GM12878 (cell line): ENCODE results near the gene MILR1. TPM values are rescaled to one million over a fixed set of nuclear protein-coding genes. Genes with fewer than 3 reads are reported as not detected.
A peak's percentile ranks its signal among the peaks of the same experiment; 100 is the strongest.

Source experiments
- BHLHE40 ChIP-seq, 2 experiments: fragments of 450-650 bp in 1 of 2; IDR thresholded peaks; 2 replicates each; pipeline ENCODE4 v1.6.1; 2011 to 2017; ENCODE audit warnings: low read depth in 2 of 2, borderline replicate concordance in 1 of 2, improper control_type of control experiment in 1 of 2, low read length in 1 of 2, mild to moderate bottlenecking in 1 of 2
- FOXM1 ChIP-seq: IDR thresholded peaks from 2 replicates; pipeline ENCODE4 v1.6.1; 2012; ENCODE audit warnings: low read depth, mild to moderate bottlenecking, inconsistent platforms, low read length, moderate library complexity
- GATAD2B ChIP-seq: fragments of 450-650 bp; conservative IDR thresholded peaks from 2 replicates; pipeline ENCODE4 v1.6.1; 2017; ENCODE audit warnings: low read depth, mild to moderate bottlenecking, moderate library complexity
- IKZF1 ChIP-seq: fragments of 450-650 bp; conservative IDR thresholded peaks from 2 replicates; pipeline ENCODE4 v1.6.1; 2017; ENCODE audit warnings: antibody characterized with exemption, mild to moderate bottlenecking
- NR2C2 ChIP-seq: IDR thresholded peaks from 2 replicates; pipeline ENCODE4 v1.6.1; 2011; ENCODE audit warnings: borderline replicate concordance, low read depth; ENCODE audit not compliant: control insufficient read depth, insufficient read length
- POLR2A ChIP-seq: IDR thresholded peaks from 2 replicates; pipeline ENCODE4 v1.6.1; 2011; ENCODE audit warnings: low read depth, mild to moderate bottlenecking, low read length
- STAT3 ChIP-seq: IDR thresholded peaks from 2 replicates; pipeline ENCODE4 v1.6.1; 2011; ENCODE audit warnings: low read depth, low read length, improper control_type of control experiment
- ZZZ3 ChIP-seq: IDR thresholded peaks from 2 replicates; pipeline ENCODE4 v1.6.1; 2011; ENCODE audit warnings: low read depth; ENCODE audit not compliant: control insufficient read depth, insufficient read length
- polyA plus RNA-seq, 11 experiments: library from polyadenylated mRNA; depleted of rRNA in 4 of 11; unstranded in 6 of 11; stranded (reverse) in 5 of 11; fragments of >200 nt; fragmentation: Nextera tagmentation in 4 of 11; fragmentation: Illumina TruSeq in 1 of 11; extraction: Ambion mirVana in 4 of 11; extraction: Trizol in 1 of 11; gene quantifications; 1 replicate in 1 of 11; 2 replicates in 10 of 11; pipeline versions ENCODE4 v1.2.1 to v1.2.3, GENCODE V29; 2011 to 2016; ENCODE audit warnings: inconsistent platforms in 2 of 11, missing spikeins in 2 of 11, low read depth in 1 of 11
- total RNA-seq, 4 experiments: library from RNA; depleted of rRNA in 3 of 4; stranded (reverse); fragments of >200 nt in 3 of 4; fragmentation: Illumina TruSeq in 1 of 4; extraction: Trizol in 1 of 4; gene quantifications; 2 replicates each; pipeline versions ENCODE4 v1.2.1 to v1.2.3, GENCODE V29; 2013 to 2021
- TF ChIP-seq, protein P1 (sequence below): fragments of 450-650 bp; IDR thresholded peaks from 2 replicates; pipeline ENCODE4 v1.6.1; 2016; ENCODE audit warnings: mild to moderate bottlenecking, moderate library complexity, borderline replicate concordance
- TF ChIP-seq, protein P2 (sequence below): IDR thresholded peaks from 2 replicates; pipeline ENCODE4 v1.6.1; 2012; ENCODE audit warnings: improper control_type of control experiment, low read depth, low read length; ENCODE audit not compliant: insufficient replicate concordance
- TF ChIP-seq, protein P3 (sequence below): IDR thresholded peaks from 2 replicates; pipeline ENCODE4 v1.6.1; 2011; ENCODE audit warnings: borderline replicate concordance, low read depth, mild to moderate bottlenecking, moderate library complexity, mixed read lengths, low read length; ENCODE audit not compliant: insufficient read depth; ENCODE audit errors: extremely low read length
- TF ChIP-seq, protein P4 (sequence below): IDR thresholded peaks from 2 replicates; pipeline ENCODE4 v1.6.1; 2011; ENCODE audit warnings: low read depth, mild to moderate bottlenecking, low read length, moderate library complexity, borderline replicate concordance; ENCODE audit errors: extremely low read depth
- TF ChIP-seq, protein P5 (sequence below): fragments of 450-650 bp; formaldehyde crosslinking; IDR thresholded peaks from 2 replicates; pipeline ENCODE4 v1.5.0; 2022; ENCODE audit warnings: mild to moderate bottlenecking, missing genetic modification characterization

The MILR1 gene
- total and polyA plus RNA-seq, 10 of the 15 experiments (the other 5 are each of a cell fraction or from before 2014, with no cell fraction given) = 2.0 to 47.2 (median 17.2) TPM

DNA sequence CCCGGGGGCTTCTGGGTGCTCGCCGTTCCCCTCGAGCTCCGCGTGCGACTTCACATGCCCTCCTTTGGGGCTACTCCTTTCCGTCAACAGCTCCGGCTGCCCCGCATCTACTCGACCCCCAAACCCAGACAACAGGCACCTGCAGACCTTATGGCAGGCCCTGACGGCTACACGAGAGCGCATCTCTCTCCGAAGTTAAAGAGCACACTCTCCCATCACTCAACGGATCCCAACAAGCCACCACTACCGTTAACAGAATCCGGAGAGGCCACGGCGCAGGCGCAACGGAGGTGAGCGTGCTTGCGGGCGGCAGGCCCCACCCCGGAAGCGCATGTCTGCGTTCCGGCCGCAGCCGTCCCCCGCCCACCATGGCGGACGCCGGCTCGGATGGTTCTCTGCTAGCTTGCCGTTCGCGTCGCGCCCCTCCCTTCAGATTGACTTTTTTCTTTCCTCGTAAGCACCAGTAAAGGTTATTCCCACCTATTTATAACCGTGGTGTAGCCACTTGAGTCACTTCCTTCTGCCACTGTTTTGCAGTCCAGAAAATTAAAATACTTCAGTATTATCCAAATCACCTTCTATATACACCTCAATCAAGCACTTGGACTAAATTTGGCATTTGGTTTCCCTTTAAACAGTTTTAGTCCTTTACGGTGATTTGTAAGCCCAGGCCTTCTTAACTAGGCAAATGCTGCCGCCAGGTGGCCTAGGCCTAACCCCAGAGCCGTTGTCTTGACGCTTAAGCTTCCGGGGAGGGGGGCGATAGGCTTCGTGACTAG lies 48.1 kb downstream of the MILR1 start, which contains the start of gene POLG2 (continued):
- TF ChIP-seq, protein P1, sequence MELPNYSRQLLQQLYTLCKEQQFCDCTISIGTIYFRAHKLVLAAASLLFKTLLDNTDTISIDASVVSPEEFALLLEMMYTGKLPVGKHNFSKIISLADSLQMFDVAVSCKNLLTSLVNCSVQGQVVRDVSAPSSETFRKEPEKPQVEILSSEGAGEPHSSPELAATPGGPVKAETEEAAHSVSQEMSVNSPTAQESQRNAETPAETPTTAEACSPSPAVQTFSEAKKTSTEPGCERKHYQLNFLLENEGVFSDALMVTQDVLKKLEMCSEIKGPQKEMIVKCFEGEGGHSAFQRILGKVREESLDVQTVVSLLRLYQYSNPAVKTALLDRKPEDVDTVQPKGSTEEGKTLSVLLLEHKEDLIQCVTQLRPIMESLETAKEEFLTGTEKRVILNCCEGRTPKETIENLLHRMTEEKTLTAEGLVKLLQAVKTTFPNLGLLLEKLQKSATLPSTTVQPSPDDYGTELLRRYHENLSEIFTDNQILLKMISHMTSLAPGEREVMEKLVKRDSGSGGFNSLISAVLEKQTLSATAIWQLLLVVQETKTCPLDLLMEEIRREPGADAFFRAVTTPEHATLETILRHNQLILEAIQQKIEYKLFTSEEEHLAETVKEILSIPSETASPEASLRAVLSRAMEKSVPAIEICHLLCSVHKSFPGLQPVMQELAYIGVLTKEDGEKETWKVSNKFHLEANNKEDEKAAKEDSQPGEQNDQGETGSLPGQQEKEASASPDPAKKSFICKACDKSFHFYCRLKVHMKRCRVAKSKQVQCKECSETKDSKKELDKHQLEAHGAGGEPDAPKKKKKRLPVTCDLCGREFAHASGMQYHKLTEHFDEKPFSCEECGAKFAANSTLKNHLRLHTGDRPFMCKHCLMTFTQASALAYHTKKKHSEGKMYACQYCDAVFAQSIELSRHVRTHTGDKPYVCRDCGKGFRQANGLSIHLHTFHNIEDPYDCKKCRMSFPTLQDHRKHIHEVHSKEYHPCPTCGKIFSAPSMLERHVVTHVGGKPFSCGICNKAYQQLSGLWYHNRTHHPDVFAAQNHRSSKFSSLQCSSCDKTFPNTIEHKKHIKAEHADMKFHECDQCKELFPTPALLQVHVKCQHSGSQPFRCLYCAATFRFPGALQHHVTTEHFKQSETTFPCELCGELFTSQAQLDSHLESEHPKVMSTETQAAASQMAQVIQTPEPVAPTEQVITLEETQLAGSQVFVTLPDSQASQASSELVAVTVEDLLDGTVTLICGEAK = peak; percentile 77; the same call in 1 of the 2 replicates
- TF ChIP-seq BHLHE40 (IDR thresholded peaks at IDR 0.05; ENCODE audit: borderline replicate concordance in 1 of 2, low read depth in 2 of 2, low read length in 1 of 2) (peak; percentile 87 to 93), ZZZ3 (no peak), POLR2A (peak; percentile 95), IKZF1 (peak; percentile 45), NR2C2 (no peak), STAT3 (no peak), GATAD2B (0 out of 2 replicates have a peak, but pooled peaks have one; percentile 20), FOXM1 (peak; percentile 76)
- TF ChIP-seq, protein P2, sequence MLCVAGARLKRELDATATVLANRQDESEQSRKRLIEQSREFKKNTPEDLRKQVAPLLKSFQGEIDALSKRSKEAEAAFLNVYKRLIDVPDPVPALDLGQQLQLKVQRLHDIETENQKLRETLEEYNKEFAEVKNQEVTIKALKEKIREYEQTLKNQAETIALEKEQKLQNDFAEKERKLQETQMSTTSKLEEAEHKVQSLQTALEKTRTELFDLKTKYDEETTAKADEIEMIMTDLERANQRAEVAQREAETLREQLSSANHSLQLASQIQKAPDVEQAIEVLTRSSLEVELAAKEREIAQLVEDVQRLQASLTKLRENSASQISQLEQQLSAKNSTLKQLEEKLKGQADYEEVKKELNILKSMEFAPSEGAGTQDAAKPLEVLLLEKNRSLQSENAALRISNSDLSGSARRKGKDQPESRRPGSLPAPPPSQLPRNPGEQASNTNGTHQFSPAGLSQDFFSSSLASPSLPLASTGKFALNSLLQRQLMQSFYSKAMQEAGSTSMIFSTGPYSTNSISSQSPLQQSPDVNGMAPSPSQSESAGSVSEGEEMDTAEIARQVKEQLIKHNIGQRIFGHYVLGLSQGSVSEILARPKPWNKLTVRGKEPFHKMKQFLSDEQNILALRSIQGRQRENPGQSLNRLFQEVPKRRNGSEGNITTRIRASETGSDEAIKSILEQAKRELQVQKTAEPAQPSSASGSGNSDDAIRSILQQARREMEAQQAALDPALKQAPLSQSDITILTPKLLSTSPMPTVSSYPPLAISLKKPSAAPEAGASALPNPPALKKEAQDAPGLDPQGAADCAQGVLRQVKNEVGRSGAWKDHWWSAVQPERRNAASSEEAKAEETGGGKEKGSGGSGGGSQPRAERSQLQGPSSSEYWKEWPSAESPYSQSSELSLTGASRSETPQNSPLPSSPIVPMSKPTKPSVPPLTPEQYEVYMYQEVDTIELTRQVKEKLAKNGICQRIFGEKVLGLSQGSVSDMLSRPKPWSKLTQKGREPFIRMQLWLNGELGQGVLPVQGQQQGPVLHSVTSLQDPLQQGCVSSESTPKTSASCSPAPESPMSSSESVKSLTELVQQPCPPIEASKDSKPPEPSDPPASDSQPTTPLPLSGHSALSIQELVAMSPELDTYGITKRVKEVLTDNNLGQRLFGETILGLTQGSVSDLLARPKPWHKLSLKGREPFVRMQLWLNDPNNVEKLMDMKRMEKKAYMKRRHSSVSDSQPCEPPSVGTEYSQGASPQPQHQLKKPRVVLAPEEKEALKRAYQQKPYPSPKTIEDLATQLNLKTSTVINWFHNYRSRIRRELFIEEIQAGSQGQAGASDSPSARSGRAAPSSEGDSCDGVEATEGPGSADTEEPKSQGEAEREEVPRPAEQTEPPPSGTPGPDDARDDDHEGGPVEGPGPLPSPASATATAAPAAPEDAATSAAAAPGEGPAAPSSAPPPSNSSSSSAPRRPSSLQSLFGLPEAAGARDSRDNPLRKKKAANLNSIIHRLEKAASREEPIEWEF = no peak
- TF ChIP-seq, protein P3, sequence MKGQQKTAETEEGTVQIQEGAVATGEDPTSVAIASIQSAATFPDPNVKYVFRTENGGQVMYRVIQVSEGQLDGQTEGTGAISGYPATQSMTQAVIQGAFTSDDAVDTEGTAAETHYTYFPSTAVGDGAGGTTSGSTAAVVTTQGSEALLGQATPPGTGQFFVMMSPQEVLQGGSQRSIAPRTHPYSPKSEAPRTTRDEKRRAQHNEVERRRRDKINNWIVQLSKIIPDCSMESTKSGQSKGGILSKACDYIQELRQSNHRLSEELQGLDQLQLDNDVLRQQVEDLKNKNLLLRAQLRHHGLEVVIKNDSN = no peak
- TF ChIP-seq, protein P4, sequence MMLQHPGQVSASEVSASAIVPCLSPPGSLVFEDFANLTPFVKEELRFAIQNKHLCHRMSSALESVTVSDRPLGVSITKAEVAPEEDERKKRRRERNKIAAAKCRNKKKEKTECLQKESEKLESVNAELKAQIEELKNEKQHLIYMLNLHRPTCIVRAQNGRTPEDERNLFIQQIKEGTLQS = 0 out of 2 replicates have a peak, but pooled peaks have one; percentile 1
- TF ChIP-seq, protein P5, sequence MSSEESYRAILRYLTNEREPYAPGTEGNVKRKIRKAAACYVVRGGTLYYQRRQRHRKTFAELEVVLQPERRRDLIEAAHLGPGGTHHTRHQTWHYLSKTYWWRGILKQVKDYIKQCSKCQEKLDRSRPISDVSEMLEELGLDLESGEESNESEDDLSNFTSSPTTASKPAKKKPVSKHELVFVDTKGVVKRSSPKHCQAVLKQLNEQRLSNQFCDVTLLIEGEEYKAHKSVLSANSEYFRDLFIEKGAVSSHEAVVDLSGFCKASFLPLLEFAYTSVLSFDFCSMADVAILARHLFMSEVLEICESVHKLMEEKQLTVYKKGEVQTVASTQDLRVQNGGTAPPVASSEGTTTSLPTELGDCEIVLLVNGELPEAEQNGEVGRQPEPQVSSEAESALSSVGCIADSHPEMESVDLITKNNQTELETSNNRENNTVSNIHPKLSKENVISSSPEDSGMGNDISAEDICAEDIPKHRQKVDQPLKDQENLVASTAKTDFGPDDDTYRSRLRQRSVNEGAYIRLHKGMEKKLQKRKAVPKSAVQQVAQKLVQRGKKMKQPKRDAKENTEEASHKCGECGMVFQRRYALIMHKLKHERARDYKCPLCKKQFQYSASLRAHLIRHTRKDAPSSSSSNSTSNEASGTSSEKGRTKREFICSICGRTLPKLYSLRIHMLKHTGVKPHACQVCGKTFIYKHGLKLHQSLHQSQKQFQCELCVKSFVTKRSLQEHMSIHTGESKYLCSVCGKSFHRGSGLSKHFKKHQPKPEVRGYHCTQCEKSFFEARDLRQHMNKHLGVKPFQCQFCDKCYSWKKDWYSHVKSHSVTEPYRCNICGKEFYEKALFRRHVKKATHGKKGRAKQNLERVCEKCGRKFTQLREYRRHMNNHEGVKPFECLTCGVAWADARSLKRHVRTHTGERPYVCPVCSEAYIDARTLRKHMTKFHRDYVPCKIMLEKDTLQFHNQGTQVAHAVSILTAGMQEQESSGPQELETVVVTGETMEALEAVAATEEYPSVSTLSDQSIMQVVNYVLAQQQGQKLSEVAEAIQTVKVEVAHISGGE (CRISPR knock-in tag) = peak; percentile 58
